ENCODE data around the gene CD37. TPM values are rescaled to one million over a fixed set of nuclear protein-coding genes. Genes with fewer than 3 reads are reported as not detected.

The CD37 gene
- total RNA-seq, 6 experiments from 2014 or later: 1.1 to 5.0 (median 3.5) TPM

- no peak overlapping the region for H3K4me3 ChIP-seq
- peaks cover 0 to 8% (median 4%) of the 10 kb centered on the region in 4 donors for H3K4me1 ChIP-seq
- DNase-seq: no peak
- no peak for TF ChIP-seq CTCF (IDR thresholded peaks at IDR 0.05)
- no peak for TF ChIP-seq POLR2A (IDR thresholded peaks at IDR 0.05)
- no peak for ATAC-seq
- H3K9me3 ChIP-seq: no peaks in the 10 kb centered on the region
- no peaks in the 10 kb centered on the region for H3K27me3 ChIP-seq
- no peak overlapping the region for H3K27ac ChIP-seq
- intact Hi-C loops (cut with DNase I): no loop called here
- WGBS (ENCODE audit: insufficient coverage, low coverage, low lambda C conversion rate, missing lambda C conversion rate): 90% methylated on average over 9 of the region's 19 CpGs
- no peaks in the 10 kb centered on the region for H3K36me3 ChIP-seq
Observed at GRCh38 chr19:49337267-49338022, 2.2 kb downstream of the CD37 start.

GRCh38 chr19:49338023-49338677 lies 2.9 kb downstream of the CD37 start:
- H3K27ac ChIP-seq: no peak overlapping the region
- 55% methylated on average over 9 of the region's 34 CpGs for WGBS (ENCODE audit: insufficient coverage, low coverage, low lambda C conversion rate, missing lambda C conversion rate)
- no peaks in the 10 kb centered on the region for H3K36me3 ChIP-seq
- intact Hi-C loops (cut with DNase I): no loop called here
- peaks cover 0 to 8% (median 4%) of the 10 kb centered on the region in 4 donors for H3K4me1 ChIP-seq
- H3K9me3 ChIP-seq: no peaks in the 10 kb centered on the region
- ATAC-seq (no peak), DNase-seq (peak in 2 of 3 donors; percentile 32 to 54)
- TF ChIP-seq CTCF (IDR thresholded peaks at IDR 0.05): no peak
- TF ChIP-seq POLR2A (IDR thresholded peaks at IDR 0.05): no peak
- peak overlapping the region in 2 of 3 donors; percentile 56 to 67 for H3K4me3 ChIP-seq
- H3K27me3 ChIP-seq: no peaks in the 10 kb centered on the region

GRCh38 chr19:49338691-49339300 lies 3.6 kb downstream of the CD37 start:
- peak; percentile 70 to 80 (median 76) for ATAC-seq
- Histone ChIP-seq H3K9me3 (no peaks in the 10 kb centered on the region), H3K27ac (peak overlapping the region; percentile 89 to 92 (median 91)), H3K4me3 (peak overlapping the region; percentile 43 to 67 (median 56)), H3K4me1 (peaks cover 0 to 8% (median 4%) of the 10 kb centered on the region in 4 donors), H3K27me3 (no peaks in the 10 kb centered on the region), H3K36me3 (no peaks in the 10 kb centered on the region)
- 31% methylated on average over 13 of the region's 30 CpGs for WGBS (ENCODE audit: insufficient coverage, low coverage, low lambda C conversion rate, missing lambda C conversion rate)
- no peak for TF ChIP-seq POLR2A (IDR thresholded peaks at IDR 0.05)
- no peak for TF ChIP-seq CTCF (IDR thresholded peaks at IDR 0.05)
- intact Hi-C loops (cut with DNase I): no loop called here
- DNase-seq: peak; percentile 90 to 94 (median 94)

GRCh38 chr19:49339301-49340068 lies 4.3 kb downstream of the CD37 start:
- H3K27ac ChIP-seq: peak overlapping the region; percentile 89 to 92 (median 91)
- H3K36me3 ChIP-seq: no peaks in the 10 kb centered on the region
- DNase-seq (peak; percentile 86 to 94 (median 93)), ATAC-seq (peak; percentile 82 to 92 (median 87))
- intact Hi-C loops (cut with DNase I): no loop called here
- peak overlapping the region; percentile 43 to 67 (median 56) for H3K4me3 ChIP-seq
- no peak for TF ChIP-seq CTCF (IDR thresholded peaks at IDR 0.05)
- TF ChIP-seq POLR2A (IDR thresholded peaks at IDR 0.05): peak; percentile 74
- H3K9me3 ChIP-seq: no peaks in the 10 kb centered on the region
- H3K4me1 ChIP-seq: peaks cover 0 to 8% (median 4%) of the 10 kb centered on the region in 4 donors
- 10% methylated on average over 2 of the region's 47 CpGs for WGBS (ENCODE audit: insufficient coverage, low coverage, low lambda C conversion rate, missing lambda C conversion rate)
- no peaks in the 10 kb centered on the region for H3K27me3 ChIP-seq

All from right lobe of liver (tissue), 6 donors.